ENCODE measurements around the gene VARS2. TPM values are rescaled to one million over a fixed set of nuclear protein-coding genes. Genes with fewer than 3 reads are reported as not detected.
A peak's percentile ranks its signal among the peaks of the same experiment; 100 is the strongest.
"Not testable (repeated sequence)": the region's sequence is repeated elsewhere in the genome, so short reads cannot be mapped to it uniquely, and the experiment has no call there.

Gene VARS2
- total and polyA plus RNA-seq, 2 donors from 2014 or later = 30.4 to 34.5 TPM

- Histone ChIP-seq H3K27me3 (ENCODE audit: control insufficient read depth, insufficient read depth, low read length) (no peaks in the 10 kb centered on the region), H3K4me3 (ENCODE audit: low read length in 3 of 3) (no peak overlapping the region), H3K9ac (ENCODE audit: low read length in 3 of 3) (no peak overlapping the region), H3K9me3 (ENCODE audit: control insufficient read depth in 2 of 3, insufficient read depth in 1 of 3, low read length in 3 of 3) (no peaks in the 10 kb centered on the region), H3K4me1 (ENCODE audit: control insufficient read depth in 2 of 3, insufficient read depth in 2 of 3, low read depth in 1 of 3, low read length in 3 of 3) (no peaks in the 10 kb centered on the region), H3K27ac (ENCODE audit: low read depth in 2 of 2, low read length in 2 of 2) (no peak overlapping the region), H3K36me3 (ENCODE audit: control insufficient read depth in 2 of 3, insufficient read depth in 3 of 3, low read length in 3 of 3) (peaks cover 0 to 9% (median 4%) of the 10 kb centered on the region in 3 donors)
- intact Hi-C loops (cut with DNase I) = no loop called here
- no peak for FAIRE-seq
- peak in 1 of 5 donors; percentile 15 for DNase-seq
- no peak for TF ChIP-seq CTCF (IDR thresholded peaks at IDR 0.05; ENCODE audit: borderline replicate concordance, extremely low read depth, insufficient read depth)
Observed at GRCh38 chr6:30903236-30903635, 10.8 kb upstream of the VARS2 start.

GRCh38 chr6:30907290-30907757 is 6.7 kb upstream of the VARS2 start:
- Histone ChIP-seq H3K4me3 (ENCODE audit: low read length in 3 of 3) (peak overlapping the region; percentile 54 to 96 (median 63)), H3K36me3 (ENCODE audit: control insufficient read depth in 2 of 3, insufficient read depth in 3 of 3, low read length in 3 of 3) (peaks cover 2 to 21% (median 11%) of the 10 kb centered on the region in 3 donors), H3K27ac (ENCODE audit: low read depth in 2 of 2, low read length in 2 of 2) (peak overlapping the region in 1 of 2 donors; percentile 53)
- H3K4me1 ChIP-seq (ENCODE audit: control insufficient read depth in 2 of 3, insufficient read depth in 2 of 3, low read depth in 1 of 3, low read length in 3 of 3); intact Hi-C loops (cut with DNase I); FAIRE-seq; H3K27me3 ChIP-seq (ENCODE audit: control insufficient read depth, insufficient read depth, low read length); H3K9ac ChIP-seq (ENCODE audit: low read length in 3 of 3); H3K9me3 ChIP-seq (ENCODE audit: control insufficient read depth in 2 of 3, insufficient read depth in 1 of 3, low read length in 3 of 3): not testable (repeated sequence)
- peak in 3 of 5 donors; percentile 42 to 73 (median 66) for DNase-seq

- Histone ChIP-seq H3K4me1 (ENCODE audit: control insufficient read depth in 2 of 3, insufficient read depth in 2 of 3, low read depth in 1 of 3, low read length in 3 of 3) (peaks cover 0 to 10% (median 8%) of the 10 kb centered on the region in 3 donors), H3K27ac (ENCODE audit: low read depth in 2 of 2, low read length in 2 of 2) (peak within 1 kb of the TSS; percentile 53 to 61), H3K4me3 (ENCODE audit: low read length in 3 of 3) (peak within 1 kb of the TSS; percentile 94 to 97 (median 96)), H3K36me3 (ENCODE audit: control insufficient read depth in 2 of 3, insufficient read depth in 3 of 3, low read length in 3 of 3) (peaks cover 2 to 28% (median 11%) of the 10 kb centered on the region in 3 donors), H3K9ac (ENCODE audit: low read length in 3 of 3) (peak within 1 kb of the TSS; percentile 78 to 95 (median 89)), H3K9me3 (ENCODE audit: control insufficient read depth in 2 of 3, insufficient read depth in 1 of 3, low read length in 3 of 3) (no peaks in the 10 kb centered on the region), H3K27me3 (ENCODE audit: control insufficient read depth, insufficient read depth, low read length) (no peaks in the 10 kb centered on the region)
- DNase-seq (peak; percentile 96 to 99 (median 97)), FAIRE-seq (peak; percentile 94)
- intact Hi-C loops (cut with DNase I) = no loop called here
- peak; percentile 2 for TF ChIP-seq CTCF (IDR thresholded peaks at IDR 0.05; ENCODE audit: borderline replicate concordance, extremely low read depth, insufficient read depth)
Observed at GRCh38 chr6:30907758-30908591, 6.1 kb upstream of the VARS2 start, which contains the start of gene GTF2H4. GTF2H4 (plus strand) TSS chr6:30908207.

GRCh38 chr6:30908700-30909099 is 5.3 kb upstream of the VARS2 start:
- Histone ChIP-seq H3K4me1 (ENCODE audit: control insufficient read depth in 2 of 3, insufficient read depth in 2 of 3, low read depth in 1 of 3, low read length in 3 of 3) (peaks cover 0 to 16% (median 10%) of the 10 kb centered on the region in 3 donors), H3K27me3 (ENCODE audit: control insufficient read depth, insufficient read depth, low read length) (no peaks in the 10 kb centered on the region), H3K9me3 (ENCODE audit: control insufficient read depth in 2 of 3, insufficient read depth in 1 of 3, low read length in 3 of 3) (no peaks in the 10 kb centered on the region), H3K36me3 (ENCODE audit: control insufficient read depth in 2 of 3, insufficient read depth in 3 of 3, low read length in 3 of 3) (peaks cover 2 to 30% (median 11%) of the 10 kb centered on the region in 3 donors), H3K27ac (ENCODE audit: low read depth in 2 of 2, low read length in 2 of 2) (no peak overlapping the region), H3K4me3 (ENCODE audit: low read length in 3 of 3) (peak overlapping the region; percentile 94 to 97 (median 96)), H3K9ac (ENCODE audit: low read length in 3 of 3) (peak overlapping the region; percentile 78 to 95 (median 89))
- intact Hi-C loops (cut with DNase I) = no loop called here
- no peak for DNase-seq
- FAIRE-seq = no peak
- no peak for TF ChIP-seq CTCF (IDR thresholded peaks at IDR 0.05; ENCODE audit: borderline replicate concordance, extremely low read depth, insufficient read depth)

GRCh38 chr6:30910473-30910872 is 3.6 kb upstream of the VARS2 start:
- not testable (repeated sequence) for FAIRE-seq; H3K27ac ChIP-seq (ENCODE audit: low read depth in 2 of 2, low read length in 2 of 2); H3K9me3 ChIP-seq (ENCODE audit: control insufficient read depth in 2 of 3, insufficient read depth in 1 of 3, low read length in 3 of 3); H3K9ac ChIP-seq (ENCODE audit: low read length in 3 of 3); H3K27me3 ChIP-seq (ENCODE audit: control insufficient read depth, insufficient read depth, low read length); H3K4me3 ChIP-seq (ENCODE audit: low read length in 3 of 3)
- intact Hi-C loops (cut with DNase I) = loop anchor here (10.0 kb wide), 1 partner anchor 164 kb away; no protein-coding TSS in a partner anchor
- H3K36me3 ChIP-seq (ENCODE audit: control insufficient read depth in 2 of 3, insufficient read depth in 3 of 3, low read length in 3 of 3) = peaks cover 2 to 30% (median 11%) of the 10 kb centered on the region in 3 donors
- H3K4me1 ChIP-seq (ENCODE audit: control insufficient read depth in 2 of 3, insufficient read depth in 2 of 3, low read depth in 1 of 3, low read length in 3 of 3) = peaks cover 0 to 22% (median 19%) of the 10 kb centered on the region in 3 donors
- DNase-seq = peak in 1 of 5 donors; percentile 78

All from kidney (tissue), 14 donors.